Measurements from ENCODE around the gene VSNL1. TPM values are rescaled to one million over a fixed set of nuclear protein-coding genes. Genes with fewer than 3 reads are reported as not detected.

The VSNL1 gene
- total RNA-seq, 1 donor from 2014 or later, result 42.7 TPM

DNA sequence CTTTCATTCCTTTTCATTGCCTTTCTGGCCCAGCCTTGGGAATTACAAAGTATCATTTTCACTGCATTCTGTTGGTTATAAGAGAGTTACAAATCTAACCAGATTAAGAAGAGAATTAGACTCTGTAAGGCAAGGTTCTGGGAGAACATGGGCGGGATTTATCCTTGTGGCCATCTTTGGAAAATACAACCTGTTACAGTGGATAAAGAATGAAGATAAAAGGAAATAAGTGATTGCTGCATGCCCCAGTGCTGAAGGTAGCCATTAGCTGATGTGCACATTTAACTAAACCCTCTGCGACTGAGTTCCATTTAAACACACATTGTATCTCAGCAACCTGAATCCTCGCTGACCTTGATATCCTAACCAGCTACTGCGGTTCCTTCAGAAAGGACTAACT, 119.7 kb downstream of the VSNL1 start:
- intact Hi-C loops (cut with DNase I), result no loop called here
- DNase-seq (ENCODE audit: low spot score), result no peak

GRCh38 chr2:17661460-17661859, 121.0 kb downstream of the VSNL1 start:
- intact Hi-C loops (cut with DNase I), result no loop called here
- no peak for DNase-seq (ENCODE audit: low spot score)

DNA sequence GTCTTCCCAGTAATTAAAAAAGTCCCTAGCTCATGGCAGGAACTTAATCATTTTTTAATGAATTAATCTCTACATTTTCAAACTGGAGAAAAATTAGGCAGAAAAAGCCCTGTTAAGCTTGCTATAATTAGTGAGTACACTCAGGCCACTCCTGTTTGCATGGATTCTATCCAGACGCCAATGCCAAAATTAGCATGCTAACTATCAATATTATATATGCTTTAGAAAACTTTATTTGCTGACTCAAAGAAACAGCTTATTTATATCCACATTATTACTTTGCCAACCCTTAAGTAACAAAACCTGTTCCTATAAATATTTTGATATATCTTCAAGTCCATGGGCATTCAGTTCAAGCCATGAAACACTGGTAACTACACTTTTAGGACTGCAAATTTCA, 122.2 kb downstream of the VSNL1 start:
- no peak for DNase-seq (ENCODE audit: low spot score)
- intact Hi-C loops (cut with DNase I), result no loop called here

DNA sequence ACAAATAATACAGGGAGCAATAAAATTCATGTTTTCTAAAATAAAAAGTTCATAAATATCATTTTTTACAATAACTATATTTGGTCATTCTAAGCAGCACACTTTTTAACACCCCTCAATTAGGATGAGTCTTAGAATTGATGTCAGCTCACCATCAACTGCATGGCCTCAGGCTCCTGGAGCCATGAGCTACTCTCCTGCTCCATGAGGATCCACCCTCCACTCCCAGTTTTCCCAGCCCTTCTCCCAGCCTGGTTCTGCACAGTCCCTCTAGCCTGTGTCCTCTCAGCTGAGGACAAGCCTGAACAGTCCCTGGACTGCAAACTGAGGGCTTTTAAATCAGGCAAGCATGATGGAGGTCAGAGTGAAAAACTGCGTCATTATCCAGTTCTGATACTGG, 124.0 kb downstream of the VSNL1 start:
- no peak for DNase-seq (ENCODE audit: low spot score)
- intact Hi-C loops (cut with DNase I), result no loop called here

DNA sequence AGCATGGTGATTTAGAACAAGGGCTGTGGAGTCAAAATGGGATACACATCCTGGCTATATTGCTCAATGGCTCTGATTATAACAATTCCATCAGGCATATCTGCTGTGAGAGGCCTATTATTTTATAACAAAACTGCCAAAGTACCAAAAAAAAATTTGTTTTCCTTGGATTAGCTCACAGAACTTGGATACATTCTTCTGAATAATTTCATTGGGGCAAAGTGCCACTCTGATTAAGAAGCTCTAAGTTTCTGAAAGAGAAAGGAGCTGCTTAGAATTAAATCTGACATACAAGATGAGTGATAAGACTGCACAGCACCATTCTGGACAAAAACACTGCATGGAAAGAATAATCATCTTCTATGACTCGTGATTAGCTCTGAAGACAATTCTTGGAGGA, 127.4 kb downstream of the VSNL1 start:
- no peak for DNase-seq (ENCODE audit: low spot score)
- intact Hi-C loops (cut with DNase I), result no loop called here

DNA sequence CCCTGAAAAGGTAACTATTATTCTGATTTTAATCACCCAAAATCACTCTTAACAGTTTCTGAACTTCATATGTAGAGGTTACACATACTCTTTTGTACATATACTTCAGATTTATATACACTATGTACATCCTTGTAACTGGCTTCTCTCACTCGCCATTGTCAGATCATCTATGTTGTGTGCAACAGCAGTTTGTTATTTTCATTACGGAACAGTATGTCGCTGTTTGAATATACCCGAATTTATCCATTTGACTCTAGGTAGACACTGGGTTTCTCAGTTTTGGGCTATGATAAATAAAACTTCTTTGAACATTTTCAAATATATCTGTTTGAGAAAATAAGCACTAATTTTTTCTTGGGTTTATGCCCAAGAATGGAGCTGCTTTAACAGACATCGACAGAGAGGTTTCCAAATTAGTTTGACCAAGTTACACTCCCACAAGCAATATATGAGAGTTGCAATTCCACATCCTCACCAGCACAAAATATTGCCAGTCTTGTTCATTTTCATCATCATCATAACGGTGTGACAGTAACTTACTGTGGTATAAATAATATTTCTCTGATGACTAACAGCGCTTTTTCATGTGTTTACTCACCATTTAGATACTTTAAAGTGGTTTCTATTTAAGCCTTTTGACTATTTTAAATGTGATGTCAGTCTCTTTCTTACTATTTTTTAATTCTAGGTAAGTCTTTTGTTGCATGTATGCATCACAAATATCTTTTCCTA, 132.3 kb downstream of the VSNL1 start:
- no peak for DNase-seq (ENCODE audit: low spot score)
- intact Hi-C loops (cut with DNase I), result loop anchor here (2.0 to 5.0 kb wide), 2 partner anchors 202 to 900 kb away; no protein-coding TSS in a partner anchor

- DNase-seq (ENCODE audit: low spot score), result no peak
- intact Hi-C loops (cut with DNase I), result loop anchor here (5.0 kb wide), 1 partner anchor 903 kb away; no protein-coding TSS in a partner anchor
Observed at GRCh38 chr2:17674817-17675216, 134.3 kb downstream of the VSNL1 start.

- intact Hi-C loops (cut with DNase I), result no loop called here
- no peak for DNase-seq (ENCODE audit: low spot score)
Observed at GRCh38 chr2:17680119-17680518, 139.6 kb downstream of the VSNL1 start.

GRCh38 chr2:17682098-17682857, 141.8 kb downstream of the VSNL1 start:
- intact Hi-C loops (cut with DNase I), result no loop called here
- no peak for DNase-seq (ENCODE audit: low spot score)

DNA sequence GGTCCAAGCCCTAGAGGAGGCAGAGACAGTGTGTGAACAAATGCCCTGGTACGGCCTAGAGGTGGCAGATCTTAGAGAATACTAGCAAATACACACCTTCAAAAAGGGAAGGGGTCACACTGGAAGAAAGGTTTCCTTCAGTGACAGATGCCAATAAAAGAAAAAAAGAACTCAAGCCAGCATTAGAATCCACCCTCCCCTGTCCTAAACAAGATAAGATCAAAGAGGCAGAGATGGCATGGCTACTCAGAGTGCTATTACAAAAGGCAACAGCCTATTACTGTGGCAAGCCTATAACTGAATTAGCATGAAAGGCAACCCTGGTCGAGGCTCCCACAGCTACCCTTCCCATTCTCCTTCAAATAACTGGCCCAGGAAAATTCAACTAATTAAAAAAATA, 143.5 kb downstream of the VSNL1 start:
- intact Hi-C loops (cut with DNase I), result no loop called here
- DNase-seq (ENCODE audit: low spot score), result no peak

DNA sequence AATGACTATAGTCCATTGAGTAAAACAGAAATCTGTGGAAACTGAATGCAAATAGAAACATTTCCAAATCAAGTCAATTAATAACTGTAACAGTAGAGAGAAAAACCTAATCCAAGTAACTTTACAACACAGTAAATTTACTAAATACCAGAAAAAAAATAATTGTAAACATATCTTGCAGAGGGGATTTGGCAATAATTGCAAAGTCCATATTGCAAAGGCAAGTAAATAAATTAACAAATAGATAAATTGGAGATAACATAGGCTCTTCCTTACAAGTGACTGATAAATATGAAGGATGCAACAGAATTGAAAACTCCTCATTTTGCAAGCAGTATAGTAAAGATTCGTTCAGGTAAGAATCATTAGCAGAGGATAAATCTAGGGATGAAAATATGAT, 148.1 kb downstream of the VSNL1 start:
- no peak for DNase-seq (ENCODE audit: low spot score)
- intact Hi-C loops (cut with DNase I), result no loop called here

- DNase-seq (ENCODE audit: low spot score), result no peak
- intact Hi-C loops (cut with DNase I), result no loop called here
Observed at GRCh38 chr2:17689010-17689409, 148.5 kb downstream of the VSNL1 start.

DNA sequence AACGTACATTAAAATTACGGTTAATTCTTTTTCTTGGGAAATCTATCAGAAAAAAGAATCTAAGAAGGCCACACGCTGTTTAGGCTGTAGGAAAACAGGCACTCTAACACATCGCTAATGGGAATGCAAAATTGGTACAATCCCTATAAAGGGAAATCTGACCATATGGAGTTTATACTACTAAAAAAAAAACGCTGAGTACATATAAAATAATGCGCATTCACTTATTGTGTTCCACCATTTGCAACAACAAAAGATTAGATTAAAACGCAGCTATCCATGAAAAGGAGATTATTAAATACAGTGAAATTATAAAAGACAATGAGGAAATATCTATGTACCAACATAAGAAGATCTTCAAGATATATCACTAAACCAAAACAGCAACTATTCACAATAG, 150.3 kb downstream of the VSNL1 start:
- intact Hi-C loops (cut with DNase I), result no loop called here
- no peak for DNase-seq (ENCODE audit: low spot score)

Other genes starting within 250 kb of the VSNL1 start
- gene RAD51AP2, start 22.3 kb upstream of the VSNL1 start, total RNA-seq, result 0.43 TPM
- 13.9 TPM for gene SMC6, start 213.1 kb downstream of the VSNL1 start, total RNA-seq
- 2.7 TPM for gene GEN1, start 213.4 kb downstream of the VSNL1 start, total RNA-seq